RWPE2 (cell line): ENCODE results near the gene LSM10.

Experiments
- ATAC-seq: fragments of 200-7000 bp; cut with Tn5 transposase; 3 replicates; pipeline ENCODE4 v1.9.1; 2021; ENCODE audit warnings: low read depth
- DNase-seq: peaks from one replicate; pipeline ENCODE4 v3.0.0-alpha.2; 2020; ENCODE audit warnings: low spot score
- H3K27ac ChIP-seq: fragments of 450-650 bp; 2 replicates; pipeline ENCODE4 v1.5.1; 2017; ENCODE audit warnings: mild to moderate bottlenecking; ENCODE audit not compliant: poor library complexity, severe bottlenecking
- H3K27me3 ChIP-seq: fragments of 250-450 bp; sonication (Bioruptor Pico); 2 replicates; pipeline ENCODE4 v1.5.1; 2021; ENCODE audit warnings: mild to moderate bottlenecking, moderate library complexity; ENCODE audit not compliant: insufficient read depth, poor library complexity, severe bottlenecking
- H3K36me3 ChIP-seq: fragments of 250-450 bp; sonication (Bioruptor Pico); 2 replicates; pipeline ENCODE4 v1.5.1; 2020; ENCODE audit warnings: low read depth, mild to moderate bottlenecking, moderate library complexity
- H3K4me1 ChIP-seq: fragments of 250-450 bp; sonication (Bioruptor Pico); 2 replicates; pipeline ENCODE4 v1.5.1; 2021; ENCODE audit warnings: mild to moderate bottlenecking, moderate library complexity; ENCODE audit not compliant: insufficient read depth, poor library complexity, severe bottlenecking
- H3K4me3 ChIP-seq: fragments of 250-450 bp; sonication (Bioruptor Pico); 2 replicates; pipeline ENCODE4 v1.5.1; 2021; ENCODE audit warnings: mild to moderate bottlenecking, moderate library complexity; ENCODE audit not compliant: severe bottlenecking
- H3K9me3 ChIP-seq: fragments of 250-450 bp; sonication (Bioruptor Pico); 2 replicates; pipeline ENCODE4 v1.5.1; 2021; ENCODE audit warnings: mild to moderate bottlenecking, moderate library complexity; ENCODE audit not compliant: severe bottlenecking
- TF ChIP-seq, protein P1 (sequence below): fragments of 450-650 bp; IDR thresholded peaks from one replicate; pipeline ENCODE4 v1.5.1; 2017; ENCODE audit warnings: mild to moderate bottlenecking, moderate library complexity; ENCODE audit not compliant: poor library complexity, severe bottlenecking

Gene LSM10

DNA sequence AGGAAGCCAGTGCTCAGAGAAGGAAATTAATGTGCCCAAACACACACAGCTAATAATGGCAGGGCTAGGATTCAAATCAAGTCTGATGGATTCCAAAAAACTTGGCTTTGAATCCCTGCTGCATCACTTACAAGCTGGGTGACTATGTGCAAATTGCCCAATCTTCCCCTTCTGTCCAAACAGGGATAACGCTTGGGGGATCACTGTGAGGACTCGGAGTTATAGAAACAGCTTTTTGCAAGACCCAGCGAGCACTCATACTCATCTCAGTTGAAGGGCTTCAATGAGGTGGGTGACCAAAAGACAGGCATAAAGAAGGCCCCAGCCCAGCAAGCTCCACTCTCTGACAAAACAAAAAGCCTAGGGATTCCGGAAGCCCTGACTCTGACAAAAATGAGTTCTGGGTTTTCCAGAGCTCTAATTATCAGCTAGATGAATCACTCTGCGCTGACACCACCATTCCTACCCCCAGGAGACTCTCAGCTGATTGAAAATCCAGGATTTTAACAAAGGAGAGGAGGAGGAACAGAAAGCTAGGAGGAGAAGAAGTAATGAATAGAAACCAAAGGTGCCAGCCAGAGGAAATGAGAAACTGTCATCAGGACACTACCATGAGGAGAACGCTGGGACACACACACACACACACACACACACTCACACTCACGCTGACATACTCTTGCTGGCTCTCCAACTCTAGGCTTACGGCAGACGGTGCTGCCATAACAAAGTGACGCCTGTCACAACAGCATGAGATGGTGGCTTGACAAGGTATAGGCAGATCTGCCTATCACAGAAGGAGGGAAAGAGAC is 10.4 kb downstream of the LSM10 start:
- ATAC-seq: no peak

DNA sequence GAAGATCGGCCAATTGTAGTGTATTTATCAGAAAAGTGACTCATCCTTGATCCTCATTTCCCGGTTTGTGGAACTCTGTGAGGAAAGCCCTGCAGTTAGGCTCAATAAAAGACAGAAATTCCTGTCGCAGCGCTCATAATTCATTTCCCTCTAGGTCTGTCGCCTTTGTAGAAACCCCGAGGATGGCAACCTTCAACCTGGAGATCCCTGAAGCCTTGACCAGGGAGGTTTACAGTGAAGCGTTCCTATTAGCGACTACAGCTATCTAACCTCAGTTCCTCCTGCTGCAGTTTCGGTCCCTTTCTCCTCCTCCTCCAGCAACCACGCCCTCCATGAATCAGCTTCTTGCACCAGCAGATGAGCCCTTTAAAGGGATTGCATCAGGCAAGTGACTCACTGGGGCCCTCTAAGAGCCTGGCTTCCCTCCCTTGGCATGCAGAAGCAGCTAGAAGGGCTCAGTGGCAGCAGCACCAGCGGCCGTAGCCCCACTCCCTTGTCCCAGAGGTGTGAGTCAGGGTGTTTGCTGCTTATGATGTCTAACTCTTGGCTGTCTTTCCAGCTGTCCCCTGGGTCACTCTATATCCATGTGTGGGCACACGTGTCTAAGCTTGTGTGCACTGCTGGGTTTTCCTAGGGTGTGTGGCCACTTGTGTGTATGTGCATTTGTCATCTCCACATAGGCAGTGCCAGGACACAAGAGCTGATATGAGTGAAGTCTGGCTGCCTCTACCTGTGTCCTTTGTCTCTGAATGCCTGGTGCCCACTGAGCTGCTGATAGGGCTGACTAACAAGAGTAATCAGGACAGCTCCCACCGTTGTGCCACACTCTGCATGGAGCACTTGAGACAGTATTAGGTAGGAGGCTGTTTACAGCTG is 11.2 kb downstream of the LSM10 start:
- Histone ChIP-seq H3K27ac (peak overlapping the region; percentile 80), H3K27me3 (no peaks in the 10 kb centered on the region), H3K4me1 (peaks cover 10% of the 10 kb centered on the region), H3K9me3 (no peaks in the 10 kb centered on the region), H3K4me3 (peak overlapping the region; percentile 39), H3K36me3 (0 out of 2 replicates have a peak, but pooled peaks cover 4% of the 10 kb centered on the region)
- TF ChIP-seq, protein P1, sequence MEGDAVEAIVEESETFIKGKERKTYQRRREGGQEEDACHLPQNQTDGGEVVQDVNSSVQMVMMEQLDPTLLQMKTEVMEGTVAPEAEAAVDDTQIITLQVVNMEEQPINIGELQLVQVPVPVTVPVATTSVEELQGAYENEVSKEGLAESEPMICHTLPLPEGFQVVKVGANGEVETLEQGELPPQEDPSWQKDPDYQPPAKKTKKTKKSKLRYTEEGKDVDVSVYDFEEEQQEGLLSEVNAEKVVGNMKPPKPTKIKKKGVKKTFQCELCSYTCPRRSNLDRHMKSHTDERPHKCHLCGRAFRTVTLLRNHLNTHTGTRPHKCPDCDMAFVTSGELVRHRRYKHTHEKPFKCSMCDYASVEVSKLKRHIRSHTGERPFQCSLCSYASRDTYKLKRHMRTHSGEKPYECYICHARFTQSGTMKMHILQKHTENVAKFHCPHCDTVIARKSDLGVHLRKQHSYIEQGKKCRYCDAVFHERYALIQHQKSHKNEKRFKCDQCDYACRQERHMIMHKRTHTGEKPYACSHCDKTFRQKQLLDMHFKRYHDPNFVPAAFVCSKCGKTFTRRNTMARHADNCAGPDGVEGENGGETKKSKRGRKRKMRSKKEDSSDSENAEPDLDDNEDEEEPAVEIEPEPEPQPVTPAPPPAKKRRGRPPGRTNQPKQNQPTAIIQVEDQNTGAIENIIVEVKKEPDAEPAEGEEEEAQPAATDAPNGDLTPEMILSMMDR: no peak
- ATAC-seq: peak; percentile 77
- peak; percentile 98 for DNase-seq

More for the DNA sequence above, 10.4 kb downstream of the LSM10 start:
- Histone ChIP-seq H3K36me3 (peaks cover 4% of the 10 kb centered on the region; the same call in 1 of the 2 replicates), H3K27me3 (no peaks in the 10 kb centered on the region), H3K9me3 (no peaks in the 10 kb centered on the region), H3K4me3 (no peak overlapping the region), H3K4me1 (peaks cover 10% of the 10 kb centered on the region), H3K27ac (peak overlapping the region; percentile 80)
- no peak for DNase-seq
- TF ChIP-seq, protein P1: no peak

DNA sequence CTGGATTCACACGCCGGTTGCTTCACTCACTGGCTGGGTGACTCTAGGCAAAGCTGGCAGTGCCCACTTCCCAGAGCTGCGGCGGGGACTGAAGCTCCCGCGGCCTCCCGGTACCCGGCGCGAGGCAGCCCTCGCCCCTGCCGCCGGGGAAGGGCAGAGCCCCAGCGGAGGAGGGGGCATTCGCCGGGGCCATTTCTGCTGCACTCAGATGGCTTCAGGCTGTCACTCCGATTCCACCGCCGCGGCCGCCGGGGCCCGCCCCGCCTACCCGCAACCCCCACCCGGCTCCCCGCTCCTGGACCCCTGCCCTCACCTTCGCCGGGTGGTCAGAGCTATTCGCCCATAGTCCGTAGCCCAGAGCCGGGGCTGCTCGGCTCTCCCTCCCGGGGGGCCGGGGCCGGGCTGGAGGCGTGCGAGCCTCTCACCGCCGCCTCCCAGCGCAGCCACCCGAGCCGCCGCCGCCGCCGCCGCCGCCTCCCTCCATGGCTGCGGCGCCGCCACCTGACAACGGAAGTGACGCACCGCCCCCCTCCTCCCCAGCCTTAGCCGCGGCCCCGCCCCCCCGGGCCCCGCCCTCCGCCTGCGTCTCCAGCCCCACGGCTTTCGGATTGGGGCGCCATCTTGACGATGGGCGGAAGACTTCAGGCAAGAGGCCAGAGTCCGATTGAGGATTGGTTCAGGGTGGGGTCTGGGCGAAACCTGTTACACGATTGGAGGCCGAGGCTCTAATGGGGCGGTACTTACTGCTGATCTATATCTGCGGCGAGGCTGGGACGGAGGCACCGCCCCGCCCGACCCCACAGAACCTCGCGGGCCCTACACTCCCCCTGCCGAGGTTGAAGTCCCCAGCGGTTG is 12.1 kb downstream of the LSM10 start, which contains the start of gene STK40:
STK40 (minus strand) TSS at position 515 of the 855 bp plus-strand sequence. CDS start 24,592 bp downstream, outside the sequence.
- H3K36me3 ChIP-seq: 0 out of 2 replicates have a peak, but pooled peaks cover 4% of the 10 kb centered on the region
- TF ChIP-seq, protein P1: no peak
- peaks cover 10% of the 10 kb centered on the region for H3K4me1 ChIP-seq
- no peaks in the 10 kb centered on the region for H3K9me3 ChIP-seq
- peak within 1 kb of the TSS; percentile 80 for H3K27ac ChIP-seq
- no peaks in the 10 kb centered on the region for H3K27me3 ChIP-seq
- H3K4me3 ChIP-seq: peak within 1 kb of the TSS; percentile 90
- ATAC-seq: peak; percentile 87
- peak; percentile 98 for DNase-seq

DNA sequence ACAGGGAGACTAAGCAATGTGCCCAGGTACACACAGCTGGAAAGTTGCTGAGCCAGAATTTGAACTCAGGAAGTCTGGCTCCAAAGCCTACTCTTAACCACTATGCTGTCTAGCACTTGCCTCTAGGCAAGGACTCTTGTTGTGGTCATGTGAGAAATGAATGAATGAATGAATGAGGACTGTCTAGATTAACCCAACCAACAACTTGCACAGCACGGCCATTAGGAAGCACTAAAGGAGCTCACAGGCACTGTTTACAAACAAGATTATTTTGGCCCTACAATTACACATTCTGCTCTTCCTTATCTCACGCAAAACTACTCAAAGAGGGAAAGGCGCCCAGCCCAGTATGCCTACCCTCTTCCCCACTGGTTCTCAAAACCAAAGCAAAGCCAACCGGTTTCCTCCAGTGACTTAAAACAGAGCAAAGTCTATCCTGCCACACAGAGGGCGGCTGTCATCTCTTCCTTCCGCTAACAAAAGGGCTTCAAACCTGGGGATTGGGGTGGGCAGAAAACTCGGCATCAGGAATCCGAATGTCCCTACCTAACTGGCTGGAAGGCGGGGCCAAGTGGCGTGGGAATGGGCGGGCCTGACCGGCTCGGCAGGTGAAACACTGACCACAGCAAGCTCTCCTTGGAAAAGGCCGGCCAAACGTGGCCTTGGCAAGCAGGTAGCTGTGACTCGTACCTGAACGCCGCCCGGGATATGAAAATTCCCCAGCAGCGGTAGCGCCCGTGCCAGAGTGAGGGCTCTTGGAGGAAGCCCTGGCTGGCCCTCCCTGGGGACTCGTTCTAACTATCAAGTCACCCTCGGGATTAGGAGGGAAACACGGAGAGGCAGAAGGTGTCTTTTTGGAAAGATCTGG is 12.9 kb downstream of the LSM10 start:
- Histone ChIP-seq H3K36me3 (0 out of 2 replicates have a peak, but pooled peaks cover 4% of the 10 kb centered on the region), H3K4me1 (peaks cover 10% of the 10 kb centered on the region), H3K27me3 (no peaks in the 10 kb centered on the region), H3K9me3 (no peaks in the 10 kb centered on the region), H3K4me3 (peak overlapping the region; percentile 90), H3K27ac (peak overlapping the region; percentile 80)
- ATAC-seq: peak; percentile 18; the same call in 2 of the 3 replicates
- peak; percentile 77 for DNase-seq
- TF ChIP-seq, protein P1: no peak
